Measurements from ENCODE around the gene ARSG. TPM values are rescaled to one million over a fixed set of nuclear protein-coding genes. Genes with fewer than 3 reads are reported as not detected.

Gene ARSG
- polyA plus RNA-seq, 1 donor from 2014 or later = 16.9 TPM

- peak overlapping the region; percentile 53 for H3K4me2 ChIP-seq (ENCODE audit: low read length)
- H3K79me2 ChIP-seq (replicated peaks; ENCODE audit: insufficient read depth, low read length) = no peaks in the 10 kb centered on the region
- no peaks in the 10 kb centered on the region for H3K9me3 ChIP-seq (ENCODE audit: low read length)
- peaks cover 3% of the 10 kb centered on the region for H4K20me1 ChIP-seq (ENCODE audit: insufficient read depth)
- H3F3A ChIP-seq (ENCODE audit: insufficient read depth, low read length, poor library complexity, severe bottlenecking) = no peaks in the 10 kb centered on the region
- no peaks in the 10 kb centered on the region for H3K9me2 ChIP-seq (ENCODE audit: insufficient read depth, low read length)
- H3K36me3 ChIP-seq (ENCODE audit: insufficient read depth, low read length) = no peaks in the 10 kb centered on the region
- H3K9ac ChIP-seq (ENCODE audit: low read length) = peak overlapping the region; percentile 91
- H3K27me3 ChIP-seq (ENCODE audit: insufficient read depth, low read depth, low read length) = peaks cover 4% of the 10 kb centered on the region
- TF ChIP-seq TAF1 (IDR thresholded peaks at IDR 0.05; ENCODE audit: low read depth) = peak; percentile 83
- TF ChIP-seq RAD21 (conservative IDR thresholded peaks at IDR 0.05) = no peak
- no peak for TF ChIP-seq EZH2 (IDR thresholded peaks at IDR 0.05; ENCODE audit: borderline replicate concordance, insufficient read depth, low read length, poor library complexity, severe bottlenecking)
- TF ChIP-seq POLR2AphosphoS5 (IDR thresholded peaks at IDR 0.05) = peak; percentile 70
- peak; percentile 46 for TF ChIP-seq SMC3 (conservative IDR thresholded peaks at IDR 0.05; ENCODE audit: poor library complexity)
- peak; percentile 89 for TF ChIP-seq MXI1 (conservative IDR thresholded peaks at IDR 0.05; ENCODE audit: poor library complexity, severe bottlenecking)
- no peak for TF ChIP-seq EP300 (conservative IDR thresholded peaks at IDR 0.05; ENCODE audit: poor library complexity, severe bottlenecking)
- peak; percentile 62 for TF ChIP-seq CTCF (IDR thresholded peaks at IDR 0.05; ENCODE audit: poor library complexity, severe bottlenecking)
- peak; percentile 62 for TF ChIP-seq REST (IDR thresholded peaks at IDR 0.05; ENCODE audit: borderline replicate concordance)
- peak overlapping the region; percentile 95 for H3K27ac ChIP-seq (ENCODE audit: low read length)
- peak overlapping the region; percentile 73 for H2AFZ ChIP-seq (ENCODE audit: low read depth, low read length)
- peak overlapping the region; percentile 82 for H3K4me3 ChIP-seq (ENCODE audit: low read length)
Observed at GRCh38 chr17:68291836-68292688, 767 bp downstream of the ARSG start.

- Histone ChIP-seq H3F3A (ENCODE audit: insufficient read depth, low read length, poor library complexity, severe bottlenecking) (no peaks in the 10 kb centered on the region), H2AFZ (ENCODE audit: low read depth, low read length) (peak overlapping the region; percentile 73), H3K36me3 (ENCODE audit: insufficient read depth, low read length) (no peaks in the 10 kb centered on the region), H3K9ac (ENCODE audit: low read length) (peak overlapping the region; percentile 91), H4K20me1 (ENCODE audit: insufficient read depth) (peaks cover 3% of the 10 kb centered on the region), H3K4me2 (ENCODE audit: low read length) (peak overlapping the region; percentile 53), H3K27ac (ENCODE audit: low read length) (peak overlapping the region; percentile 95), H3K79me2 (replicated peaks; ENCODE audit: insufficient read depth, low read length) (no peaks in the 10 kb centered on the region), H3K9me3 (ENCODE audit: low read length) (no peaks in the 10 kb centered on the region), H3K9me2 (ENCODE audit: insufficient read depth, low read length) (no peaks in the 10 kb centered on the region), H3K4me3 (ENCODE audit: low read length) (peak overlapping the region; percentile 82), H3K27me3 (ENCODE audit: insufficient read depth, low read depth, low read length) (peaks cover 4% of the 10 kb centered on the region)
- peak; percentile 22 for TF ChIP-seq CTCF (IDR thresholded peaks at IDR 0.05; ENCODE audit: poor library complexity, severe bottlenecking)
- TF ChIP-seq EP300 (conservative IDR thresholded peaks at IDR 0.05; ENCODE audit: poor library complexity, severe bottlenecking) = no peak
- no peak for TF ChIP-seq POLR2AphosphoS5 (IDR thresholded peaks at IDR 0.05)
- TF ChIP-seq EZH2 (IDR thresholded peaks at IDR 0.05; ENCODE audit: borderline replicate concordance, insufficient read depth, low read length, poor library complexity, severe bottlenecking) = no peak
- TF ChIP-seq SMC3 (conservative IDR thresholded peaks at IDR 0.05; ENCODE audit: poor library complexity) = no peak
- no peak for TF ChIP-seq TAF1 (IDR thresholded peaks at IDR 0.05; ENCODE audit: low read depth)
Observed at GRCh38 chr17:68292689-68293040, 1.4 kb downstream of the ARSG start.
